HG02588 (cell line): Measurements from ENCODE around the gene SNX10.

Experiments used
- ATAC-seq: cut with Tn5 transposase; IDR thresholded peaks from one replicate; pipeline ENCODE4 v1.9.1; 2021; ENCODE audit warnings: mild to moderate bottlenecking, moderate library complexity; ENCODE audit not compliant: unreplicated experiment

SNX10 gene

GRCh38 chr7:26365901-26366275 lies 74.2 kb downstream of the SNX10 start:
- no peak for ATAC-seq

- ATAC-seq: no peak
These were observed 75.6 kb downstream of the SNX10 start for GRCh38 chr7:26367219-26367711.

GRCh38 chr7:26368542-26368941 lies 76.9 kb downstream of the SNX10 start:
- ATAC-seq: no peak

GRCh38 chr7:26369593-26369992 lies 77.9 kb downstream of the SNX10 start:
- ATAC-seq: no peak

GRCh38 chr7:26370011-26370410 lies 78.3 kb downstream of the SNX10 start:
- ATAC-seq: no peak

GRCh38 chr7:26372249-26372648 lies 80.6 kb downstream of the SNX10 start:
- ATAC-seq: no peak

GRCh38 chr7:26372704-26373103 lies 81.0 kb downstream of the SNX10 start:
- no peak for ATAC-seq

GRCh38 chr7:26374647-26375373 lies 83.1 kb downstream of the SNX10 start:
- no peak for ATAC-seq

- peak; percentile 26 for ATAC-seq
These were observed 84.1 kb downstream of the SNX10 start for GRCh38 chr7:26375726-26376174.

GRCh38 chr7:26376175-26376917 lies 84.7 kb downstream of the SNX10 start:
- peak; percentile 41 for ATAC-seq

GRCh38 chr7:26378016-26378415 lies 86.4 kb downstream of the SNX10 start:
- ATAC-seq: no peak

- ATAC-seq: no peak
These were observed 88.0 kb downstream of the SNX10 start for GRCh38 chr7:26379711-26380110.

GRCh38 chr7:26381476-26382353 lies 90.1 kb downstream of the SNX10 start:
- ATAC-seq: no peak

- ATAC-seq: no peak
These were observed 93.6 kb downstream of the SNX10 start for GRCh38 chr7:26385240-26385639.

- ATAC-seq: no peak
These were observed 96.1 kb downstream of the SNX10 start for GRCh38 chr7:26387731-26388130.

- peak; percentile 81 for ATAC-seq
These were observed 96.6 kb downstream of the SNX10 start for GRCh38 chr7:26388256-26388655.

GRCh38 chr7:26390016-26390415 lies 98.4 kb downstream of the SNX10 start:
- ATAC-seq: no peak

- ATAC-seq: no peak
These were observed 102.2 kb downstream of the SNX10 start for GRCh38 chr7:26393818-26394217.

- ATAC-seq: no peak
These were observed 105.7 kb downstream of the SNX10 start for GRCh38 chr7:26397332-26397731.

GRCh38 chr7:26397796-26398426 lies 106.2 kb downstream of the SNX10 start:
- ATAC-seq: peak; percentile 25

GRCh38 chr7:26398427-26398755 lies 106.7 kb downstream of the SNX10 start:
- ATAC-seq: peak; percentile 49
